ENCODE data around the gene OPCML. TPM values are rescaled to one million over a fixed set of nuclear protein-coding genes. Genes with fewer than 3 reads are reported as not detected.

OPCML gene
- total RNA-seq, 1 experiment from 2014 or later, result not detected

GRCh38 chr11:133038850-133039249 is 493.5 kb downstream of the OPCML start:
- Histone ChIP-seq H3K4me3 (no peak overlapping the region), H3K9me3 (ENCODE audit: insufficient read depth, low read depth) (no peaks in the 10 kb centered on the region), H3K27ac (no peak overlapping the region), H4K20me1 (ENCODE audit: insufficient read depth) (no peaks in the 10 kb centered on the region), H3K4me2 (no peak overlapping the region), H3F3A (ENCODE audit: insufficient read depth, low read depth) (no peaks in the 10 kb centered on the region), H3K27me3 (ENCODE audit: insufficient read depth, low read depth) (peaks cover 27% of the 10 kb centered on the region; the same call in 1 of the 2 replicates), H3K4me1 (replicated peaks; ENCODE audit: insufficient read depth) (no peaks in the 10 kb centered on the region), H3K79me2 (ENCODE audit: low read depth) (no peaks in the 10 kb centered on the region), H2AFZ (no peak overlapping the region), H3K36me3 (ENCODE audit: low read depth) (no peaks in the 10 kb centered on the region), H3K9me2 (ENCODE audit: insufficient read depth) (no peaks in the 10 kb centered on the region)
- CTCF ChIA-PET, result no interaction called here
- TF ChIP-seq EZH2 (IDR thresholded peaks at IDR 0.05; ENCODE audit: low read depth), result no peak
- TF ChIP-seq, protein P1, sequence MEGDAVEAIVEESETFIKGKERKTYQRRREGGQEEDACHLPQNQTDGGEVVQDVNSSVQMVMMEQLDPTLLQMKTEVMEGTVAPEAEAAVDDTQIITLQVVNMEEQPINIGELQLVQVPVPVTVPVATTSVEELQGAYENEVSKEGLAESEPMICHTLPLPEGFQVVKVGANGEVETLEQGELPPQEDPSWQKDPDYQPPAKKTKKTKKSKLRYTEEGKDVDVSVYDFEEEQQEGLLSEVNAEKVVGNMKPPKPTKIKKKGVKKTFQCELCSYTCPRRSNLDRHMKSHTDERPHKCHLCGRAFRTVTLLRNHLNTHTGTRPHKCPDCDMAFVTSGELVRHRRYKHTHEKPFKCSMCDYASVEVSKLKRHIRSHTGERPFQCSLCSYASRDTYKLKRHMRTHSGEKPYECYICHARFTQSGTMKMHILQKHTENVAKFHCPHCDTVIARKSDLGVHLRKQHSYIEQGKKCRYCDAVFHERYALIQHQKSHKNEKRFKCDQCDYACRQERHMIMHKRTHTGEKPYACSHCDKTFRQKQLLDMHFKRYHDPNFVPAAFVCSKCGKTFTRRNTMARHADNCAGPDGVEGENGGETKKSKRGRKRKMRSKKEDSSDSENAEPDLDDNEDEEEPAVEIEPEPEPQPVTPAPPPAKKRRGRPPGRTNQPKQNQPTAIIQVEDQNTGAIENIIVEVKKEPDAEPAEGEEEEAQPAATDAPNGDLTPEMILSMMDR (conservative IDR thresholded peaks at IDR 0.05), result no peak
- intact Hi-C loops (cut with micrococcal nuclease; ENCODE audit: unreplicated experiment), result no loop called here
- no peak for DNase-seq
- no TSS peak for BruUV-seq (replicated peaks)
- POLR2A ChIA-PET (ENCODE audit: unreplicated experiment), result no interaction called here

- intact Hi-C loops (cut with micrococcal nuclease; ENCODE audit: unreplicated experiment), result no loop called here
- no peaks in the 10 kb centered on the region for H3F3A ChIP-seq (ENCODE audit: insufficient read depth, low read depth)
- ChIA-PET CTCF (no interaction called here), POLR2A (ENCODE audit: unreplicated experiment) (no interaction called here)
- H3K4me2 ChIP-seq, result no peak overlapping the region
- TF ChIP-seq, protein P1 (conservative IDR thresholded peaks at IDR 0.05), result no peak
- TF ChIP-seq EZH2 (IDR thresholded peaks at IDR 0.05; ENCODE audit: low read depth), result no peak
- no peaks in the 10 kb centered on the region for H4K20me1 ChIP-seq (ENCODE audit: insufficient read depth)
- no peak for DNase-seq
- H3K9me2 ChIP-seq (ENCODE audit: insufficient read depth), result no peaks in the 10 kb centered on the region
- H3K79me2 ChIP-seq (ENCODE audit: low read depth), result no peaks in the 10 kb centered on the region
- H3K36me3 ChIP-seq (ENCODE audit: low read depth), result no peaks in the 10 kb centered on the region
- no peaks in the 10 kb centered on the region for H3K27me3 ChIP-seq (ENCODE audit: insufficient read depth, low read depth)
- H3K4me3 ChIP-seq, result no peak overlapping the region
- BruUV-seq (replicated peaks), result no TSS peak
- no peaks in the 10 kb centered on the region for H3K4me1 ChIP-seq (replicated peaks; ENCODE audit: insufficient read depth)
- no peak overlapping the region for H3K27ac ChIP-seq
- H2AFZ ChIP-seq, result no peak overlapping the region
- H3K9me3 ChIP-seq (ENCODE audit: insufficient read depth, low read depth), result no peaks in the 10 kb centered on the region
Observed at GRCh38 chr11:133034929-133035328, 497.4 kb downstream of the OPCML start.

DNA sequence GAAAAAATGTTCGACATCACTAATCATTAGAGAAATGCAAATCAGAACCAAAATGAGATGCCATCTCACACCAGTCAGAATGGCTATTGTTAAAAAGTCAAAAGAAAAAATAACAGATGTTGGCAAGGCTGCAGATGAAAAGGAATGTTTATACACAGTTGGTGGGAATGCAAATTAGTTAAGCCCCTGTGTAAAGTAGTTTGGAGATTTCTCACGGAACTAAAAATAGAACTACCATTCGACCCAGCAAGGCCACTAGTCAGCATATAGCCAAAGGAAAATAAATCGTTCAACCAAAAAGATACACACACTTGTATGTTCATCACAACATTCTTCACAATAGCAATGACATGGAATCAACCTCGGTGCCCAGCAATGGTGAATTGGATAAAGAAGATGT is 503.2 kb downstream of the OPCML start:
- intact Hi-C loops (cut with micrococcal nuclease; ENCODE audit: unreplicated experiment), result no loop called here
- H3K4me3 ChIP-seq, result no peak overlapping the region
- no peaks in the 10 kb centered on the region for H4K20me1 ChIP-seq (ENCODE audit: insufficient read depth)
- no peak overlapping the region for H3K4me2 ChIP-seq
- BruUV-seq (replicated peaks), result no TSS peak
- no peaks in the 10 kb centered on the region for H3K4me1 ChIP-seq (replicated peaks; ENCODE audit: insufficient read depth)
- H2AFZ ChIP-seq, result no peak overlapping the region
- H3K9me3 ChIP-seq (ENCODE audit: insufficient read depth, low read depth), result no peaks in the 10 kb centered on the region
- no peak for DNase-seq
- TF ChIP-seq, protein P1 (conservative IDR thresholded peaks at IDR 0.05), result no peak
- no peak for TF ChIP-seq EZH2 (IDR thresholded peaks at IDR 0.05; ENCODE audit: low read depth)
- ChIA-PET CTCF (no interaction called here), POLR2A (ENCODE audit: unreplicated experiment) (no interaction called here)
- no peak overlapping the region for H3K27ac ChIP-seq
- H3K36me3 ChIP-seq (ENCODE audit: low read depth), result no peaks in the 10 kb centered on the region
- no peaks in the 10 kb centered on the region for H3K27me3 ChIP-seq (ENCODE audit: insufficient read depth, low read depth)
- H3F3A ChIP-seq (ENCODE audit: insufficient read depth, low read depth), result no peaks in the 10 kb centered on the region
- H3K9me2 ChIP-seq (ENCODE audit: insufficient read depth), result no peaks in the 10 kb centered on the region
- no peaks in the 10 kb centered on the region for H3K79me2 ChIP-seq (ENCODE audit: low read depth)

All from PC-9 (cell line).